Jurkat, Clone E6-1 (cell line): Measurements from ENCODE around the gene DHX15. TPM values are rescaled to one million over a fixed set of nuclear protein-coding genes. Genes with fewer than 3 reads are reported as not detected.

Experiments used
- DNase-seq: peaks from one replicate; pipeline ENCODE4 v3.0.0-alpha.2; 2011; ENCODE audit warnings: low read depth, low spot score
- H3K4me3 ChIP-seq: 2 replicates; pipeline ENCODE4 v1.5.1; 2011; ENCODE audit warnings: mild to moderate bottlenecking, low read length, control low read depth, moderate library complexity
- polyA plus RNA-seq: library from polyadenylated mRNA; unstranded; fragments of >200 nt; gene quantifications from one replicate; pipeline ENCODE4 v1.2.1, GENCODE V29; 2012; ENCODE audit warnings: missing spikeins; ENCODE audit not compliant: insufficient read length, insufficient read depth

The DHX15 gene
- polyA plus RNA-seq = 201 TPM

DNA sequence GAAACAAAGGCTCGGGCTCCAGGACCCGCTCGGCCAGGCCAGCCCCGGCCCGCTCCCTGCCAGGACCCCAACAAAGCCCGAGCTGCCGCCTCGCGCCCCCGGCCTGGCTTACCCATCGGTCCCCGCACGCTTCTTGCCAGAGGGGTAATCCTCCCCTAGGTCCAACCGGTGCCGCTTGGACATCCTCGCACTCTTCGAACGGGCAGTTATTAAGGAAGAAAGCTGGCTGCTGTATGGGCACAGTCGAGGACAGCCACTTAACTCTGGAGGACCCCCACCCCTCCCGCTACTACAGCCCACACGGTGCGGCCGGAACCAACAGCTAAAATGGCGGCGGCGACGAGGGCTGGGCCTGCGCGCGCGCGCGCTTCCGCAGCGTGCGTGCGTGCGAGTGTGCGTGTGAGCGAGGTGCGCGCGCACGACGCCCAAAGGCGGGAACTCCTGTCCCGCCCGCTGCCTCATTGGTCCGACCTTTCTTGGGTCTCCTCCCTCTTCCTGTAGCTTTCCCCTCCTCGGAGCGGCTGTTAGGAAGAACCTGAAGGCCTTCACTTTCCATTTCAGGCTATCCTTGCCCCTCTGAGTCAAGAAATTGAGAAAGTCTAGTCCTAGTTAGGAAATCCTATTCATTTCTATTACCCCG lies at the start of gene DHX15:
TSS of gene DHX15 (minus strand) at position 344 of the 640 bp plus-strand sequence. CDS start at position 183, 161 bp downstream.
- peak; percentile 94 for DNase-seq
- peak within 1 kb of the TSS; percentile 92 for H3K4me3 ChIP-seq

DNA sequence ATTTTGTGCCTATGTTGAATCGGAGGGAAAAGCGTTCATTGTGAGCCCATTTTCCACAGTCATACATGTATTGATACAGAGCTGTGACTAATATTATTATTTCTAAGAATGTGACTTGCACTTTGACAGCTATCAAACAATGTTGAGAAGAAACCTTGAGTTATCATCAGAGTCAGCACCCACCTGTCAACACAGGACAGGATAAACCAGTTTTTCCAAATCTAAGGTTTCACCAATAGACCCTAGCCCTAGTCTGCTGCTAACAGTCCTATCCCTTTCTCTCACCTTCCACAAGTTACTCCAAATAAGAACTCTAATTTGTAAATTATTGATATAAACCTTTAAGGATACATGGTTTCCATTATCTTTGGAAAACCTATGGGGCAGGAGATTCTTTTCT lies 47.7 kb upstream of the DHX15 start:
- no peak overlapping the region for H3K4me3 ChIP-seq
- no peak for DNase-seq

DNA sequence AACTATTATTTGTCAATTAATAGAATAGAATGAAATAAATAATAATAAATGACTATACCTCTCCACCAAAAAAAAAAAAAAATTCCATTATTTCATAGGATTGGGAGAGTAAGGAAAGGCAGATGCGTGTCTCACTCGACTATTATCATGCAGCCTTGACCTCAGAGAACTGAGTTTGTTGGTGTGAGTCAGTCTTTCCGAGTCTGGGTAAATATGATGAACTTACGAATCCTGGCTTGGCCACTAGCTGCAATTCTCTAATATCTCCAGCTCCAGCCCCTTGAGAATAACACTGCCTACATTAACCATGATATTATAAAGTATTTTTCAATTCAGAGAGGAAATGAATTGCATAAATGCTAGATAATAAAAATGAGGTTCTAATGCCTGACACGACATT lies 46.6 kb upstream of the DHX15 start:
- DNase-seq = no peak
- H3K4me3 ChIP-seq = no peak overlapping the region

DNA sequence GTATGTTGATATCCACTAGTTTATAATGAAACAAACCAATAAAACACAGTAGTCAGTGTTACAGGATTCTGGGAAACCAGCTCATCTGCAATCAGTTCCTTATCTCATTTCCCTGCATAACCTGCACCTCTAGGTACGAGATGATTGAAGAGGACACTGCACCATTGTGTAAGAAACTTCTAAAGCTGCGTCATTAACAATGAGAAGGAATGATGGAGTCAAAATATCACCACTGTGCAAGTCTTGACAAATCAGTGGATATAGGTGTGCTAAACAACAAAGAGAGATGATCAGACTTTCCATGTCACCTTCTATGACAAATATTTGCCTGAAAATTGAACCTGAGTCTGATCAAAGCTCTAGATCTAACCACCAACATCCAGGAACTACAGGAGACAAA lies 40.7 kb upstream of the DHX15 start:
- no peak for DNase-seq
- H3K4me3 ChIP-seq = no peak overlapping the region

DNA sequence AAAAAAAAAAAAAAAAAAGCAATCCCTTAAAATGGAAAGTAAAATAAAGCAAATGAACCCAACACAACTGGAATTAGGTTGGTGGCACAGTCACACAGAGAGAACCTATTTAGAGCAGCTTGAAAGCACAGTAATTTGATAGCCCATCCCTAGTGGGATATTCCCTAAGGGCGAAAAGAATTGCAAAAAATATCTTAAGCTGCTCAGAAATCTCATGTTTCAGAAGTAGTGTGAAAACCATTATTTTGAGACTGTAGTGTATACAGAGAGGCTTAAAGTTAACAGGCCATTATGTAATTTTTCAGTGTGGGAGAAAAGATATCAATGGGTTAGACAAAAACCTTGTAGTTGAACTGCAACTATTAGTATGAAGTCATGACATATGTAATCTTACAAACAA lies 40.0 kb upstream of the DHX15 start:
- DNase-seq = no peak
- H3K4me3 ChIP-seq = no peak overlapping the region

DNA sequence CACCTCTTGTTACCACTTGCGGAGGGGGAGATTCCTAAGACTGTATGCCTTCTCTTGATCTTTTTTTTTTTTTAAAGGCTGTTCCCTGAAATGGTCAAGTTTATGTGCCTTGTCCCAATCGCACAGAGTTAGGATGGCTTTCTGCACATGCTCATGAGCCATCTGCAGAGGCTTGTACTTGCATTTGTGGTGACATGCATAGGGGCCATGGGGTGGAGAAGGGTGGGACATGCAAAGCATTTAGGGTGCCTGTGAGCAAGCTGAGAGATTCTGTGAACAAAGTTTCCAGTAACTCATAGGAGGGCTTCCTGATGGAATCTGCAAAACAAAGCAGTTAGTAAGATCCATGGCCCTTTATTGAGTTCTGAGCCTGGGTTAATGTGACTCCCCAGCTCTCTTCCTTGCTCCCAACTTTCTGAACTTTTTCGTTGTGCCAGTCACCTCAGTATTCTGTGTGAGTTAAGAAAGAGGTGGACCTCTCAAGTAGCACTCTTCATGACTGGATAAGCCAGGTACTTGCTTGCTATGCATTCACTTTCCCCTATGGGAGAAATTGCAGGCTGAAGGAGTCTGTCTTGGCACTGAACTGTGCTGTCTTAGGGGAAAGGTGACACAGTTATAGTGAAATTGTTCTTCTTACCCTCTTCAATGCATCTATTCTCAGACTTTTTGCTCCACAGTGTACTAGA lies 37.9 kb upstream of the DHX15 start:
- no peak overlapping the region for H3K4me3 ChIP-seq

DNA sequence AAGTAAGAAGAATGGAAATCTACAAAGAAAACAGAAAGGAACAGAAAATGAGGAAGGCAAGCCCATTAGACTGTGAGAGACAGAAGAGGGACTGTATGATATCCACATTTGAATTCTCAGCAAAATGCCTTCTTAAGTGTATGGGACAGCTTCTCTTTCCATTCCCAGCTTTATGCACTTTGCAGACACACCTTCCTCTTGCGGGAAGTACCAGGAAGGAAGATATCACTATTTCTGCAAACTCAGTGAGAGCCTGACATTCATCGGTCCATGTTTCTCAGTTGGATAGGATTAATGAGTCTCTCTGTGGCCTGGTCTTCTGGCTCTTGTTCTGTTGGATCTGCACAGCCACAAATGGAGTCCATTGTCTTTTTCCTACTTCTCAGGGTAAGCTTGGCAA lies 31.6 kb upstream of the DHX15 start:
- no peak for DNase-seq
- no peak overlapping the region for H3K4me3 ChIP-seq

More for the DNA sequence above, 37.9 kb upstream of the DHX15 start:
- no peak for DNase-seq

DNA sequence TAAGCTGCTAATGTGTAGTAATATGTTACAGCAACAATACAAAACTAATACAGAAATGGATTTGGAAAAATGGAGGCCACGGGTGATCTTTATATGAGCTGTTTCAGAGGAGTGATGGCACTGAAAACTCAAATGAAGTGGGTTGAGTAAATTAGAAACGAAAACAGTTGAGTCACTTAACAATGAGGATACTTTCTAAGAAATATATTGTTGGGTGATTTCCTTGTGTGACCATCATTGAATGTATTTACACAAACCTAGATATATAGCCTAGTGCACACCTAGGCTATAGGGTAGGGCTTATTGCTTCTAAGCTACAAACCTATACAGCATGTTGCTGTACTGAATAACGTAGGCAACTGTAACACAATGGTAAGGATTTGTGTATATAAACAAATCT lies 30.5 kb upstream of the DHX15 start:
- no peak overlapping the region for H3K4me3 ChIP-seq
- no peak for DNase-seq

DNA sequence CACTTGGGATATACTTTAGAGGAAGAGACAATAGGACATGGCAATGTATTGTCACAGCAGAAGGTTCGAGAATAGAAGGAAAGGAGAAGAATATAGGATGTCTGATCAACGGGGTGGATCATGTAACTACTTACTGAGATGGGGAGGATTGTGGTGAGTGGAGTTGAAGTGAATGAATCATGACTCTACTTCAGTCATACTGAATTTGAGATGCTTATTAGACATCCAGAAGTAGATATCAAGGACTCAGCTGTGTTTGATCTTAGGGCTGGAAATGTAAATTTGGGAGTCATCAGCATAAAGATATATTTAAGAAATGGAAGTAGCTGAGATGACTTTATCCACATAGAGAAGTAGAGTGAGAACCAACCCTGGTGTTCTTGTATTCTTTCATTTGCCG lies 29.1 kb upstream of the DHX15 start:
- no peak for DNase-seq
- no peak overlapping the region for H3K4me3 ChIP-seq

DNA sequence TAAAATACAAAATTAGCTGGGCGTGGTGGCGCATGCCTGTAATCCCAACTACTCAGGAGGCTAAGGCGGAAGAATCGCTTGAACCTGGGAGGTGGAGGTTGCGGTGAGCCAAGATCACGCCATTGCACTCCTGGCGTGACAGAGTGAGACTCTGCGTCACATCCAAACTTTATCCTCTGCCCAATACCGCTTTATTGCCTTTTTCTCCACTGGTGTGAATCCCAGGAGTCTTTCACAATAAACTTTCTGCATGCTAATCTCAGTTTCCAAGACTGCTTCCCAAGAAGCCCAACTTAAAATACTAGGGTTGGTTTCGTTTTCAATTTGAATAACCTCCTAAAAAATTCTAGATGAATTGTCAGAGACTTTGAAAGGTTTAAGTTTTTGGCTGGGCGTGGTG lies 27.2 kb upstream of the DHX15 start:
- DNase-seq = no peak
- H3K4me3 ChIP-seq = no peak overlapping the region

DNA sequence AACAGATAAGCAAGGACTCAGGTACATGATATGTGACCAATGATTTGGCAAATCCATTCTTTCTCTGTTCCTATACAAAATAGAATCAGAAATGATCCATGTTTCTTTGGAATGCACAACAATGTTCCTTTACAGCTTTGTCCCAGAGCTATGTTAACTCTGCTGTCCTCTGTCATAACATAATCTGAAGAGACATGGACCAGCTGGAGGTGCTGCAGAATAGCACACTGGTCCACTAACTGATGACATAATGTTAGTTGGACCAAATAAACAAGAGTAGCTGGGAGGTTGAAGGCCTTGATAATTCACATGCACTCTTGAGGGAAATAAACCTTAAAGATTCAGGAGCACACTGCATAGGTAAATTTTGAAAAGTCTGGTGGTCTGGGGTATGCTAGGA lies 23.0 kb upstream of the DHX15 start:
- DNase-seq = no peak

DNA sequence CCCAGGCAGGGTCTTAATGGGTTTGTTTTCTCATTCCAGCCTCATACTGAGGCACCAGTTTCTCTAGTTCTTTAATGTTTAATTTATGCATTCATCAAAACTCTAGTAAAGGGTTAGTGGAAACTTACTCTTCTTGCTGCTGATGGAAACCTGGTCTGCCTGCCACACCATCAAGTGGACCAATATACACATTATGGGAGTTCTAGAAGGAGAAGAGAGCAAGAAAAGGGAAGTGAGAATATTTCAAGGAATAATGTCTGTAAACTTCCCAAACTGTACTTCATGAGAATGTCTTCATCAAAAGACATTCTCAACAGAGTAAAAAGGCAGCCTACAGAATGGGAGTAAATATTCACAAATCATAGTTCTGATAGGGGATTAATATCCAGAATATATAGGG lies 20.9 kb upstream of the DHX15 start:
- DNase-seq = no peak

More for the DNA sequence above, 23.0 kb upstream of the DHX15 start:
- H3K4me3 ChIP-seq = no peak overlapping the region

DNA sequence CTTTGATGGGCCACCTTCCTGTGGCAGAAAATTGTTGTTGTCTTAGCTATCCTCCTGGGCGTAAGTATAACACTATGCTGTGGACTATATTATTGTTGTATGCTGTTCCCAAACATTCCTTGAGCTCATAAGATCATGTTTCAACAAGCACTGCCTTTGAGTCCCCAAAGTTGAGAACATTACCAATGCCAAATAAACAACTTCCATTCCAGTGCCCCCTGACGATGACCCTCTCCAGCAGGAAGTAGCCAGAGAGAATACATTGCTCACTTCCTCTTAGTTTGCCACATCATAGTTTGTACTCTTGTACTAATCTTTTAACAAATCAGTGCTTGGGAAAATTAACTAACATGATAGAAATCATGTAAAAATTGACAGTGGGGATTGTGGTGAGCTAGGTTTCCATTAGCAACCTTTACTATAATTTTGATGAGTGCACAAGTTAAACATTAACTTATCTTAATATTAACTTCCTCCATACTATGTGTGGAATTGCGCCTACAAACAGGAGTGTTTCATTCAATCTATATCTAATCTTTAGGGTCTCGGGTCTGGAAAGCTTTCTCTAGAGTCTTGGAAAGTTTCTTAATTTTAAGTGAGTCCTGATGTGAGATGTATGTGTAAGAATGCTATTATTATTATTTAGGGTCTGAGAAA lies 20.3 kb upstream of the DHX15 start:
- no peak for DNase-seq
- H3K4me3 ChIP-seq = no peak overlapping the region

More for the DNA sequence above, 20.9 kb upstream of the DHX15 start:
- no peak overlapping the region for H3K4me3 ChIP-seq

DNA sequence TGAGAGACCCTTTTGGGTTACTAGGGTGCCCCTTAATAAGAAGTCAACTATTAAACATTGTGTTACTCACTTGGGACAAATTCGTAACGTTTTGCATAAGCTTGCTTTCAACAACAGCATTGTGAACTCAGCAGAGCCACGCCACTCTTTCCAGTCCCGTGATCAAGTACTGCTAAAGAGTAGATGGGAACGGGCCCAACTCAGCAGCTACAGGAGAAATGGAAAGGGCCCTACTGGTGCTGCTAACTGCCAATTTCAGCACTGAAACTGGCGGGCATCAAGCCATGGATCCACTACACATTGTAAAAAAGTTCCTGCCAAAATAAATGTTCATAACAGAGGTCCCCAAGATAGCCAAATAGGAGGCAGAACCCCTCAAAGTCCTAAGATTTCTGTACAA lies 19.0 kb upstream of the DHX15 start:
- no peak overlapping the region for H3K4me3 ChIP-seq
- DNase-seq = no peak

DNA sequence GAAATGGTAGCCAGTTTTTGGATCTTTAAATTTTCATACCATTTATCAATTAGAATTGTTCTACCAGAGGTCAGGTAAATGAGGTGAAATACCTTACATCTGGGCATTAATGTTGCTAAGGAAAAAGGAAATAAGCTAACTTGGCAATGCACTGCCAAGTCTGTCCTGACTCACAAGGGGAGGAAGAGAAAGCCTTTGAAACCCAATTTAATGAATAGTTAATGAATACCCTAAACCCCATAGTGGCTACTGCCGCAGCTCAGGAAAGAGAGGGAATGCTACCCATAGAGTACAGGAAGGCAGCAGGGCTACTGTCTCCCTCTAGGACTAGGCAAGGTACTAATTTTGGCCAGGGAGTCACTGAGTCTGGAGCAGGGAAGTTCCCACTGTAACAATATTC lies 16.8 kb upstream of the DHX15 start:
- no peak overlapping the region for H3K4me3 ChIP-seq
- DNase-seq = no peak

DNA sequence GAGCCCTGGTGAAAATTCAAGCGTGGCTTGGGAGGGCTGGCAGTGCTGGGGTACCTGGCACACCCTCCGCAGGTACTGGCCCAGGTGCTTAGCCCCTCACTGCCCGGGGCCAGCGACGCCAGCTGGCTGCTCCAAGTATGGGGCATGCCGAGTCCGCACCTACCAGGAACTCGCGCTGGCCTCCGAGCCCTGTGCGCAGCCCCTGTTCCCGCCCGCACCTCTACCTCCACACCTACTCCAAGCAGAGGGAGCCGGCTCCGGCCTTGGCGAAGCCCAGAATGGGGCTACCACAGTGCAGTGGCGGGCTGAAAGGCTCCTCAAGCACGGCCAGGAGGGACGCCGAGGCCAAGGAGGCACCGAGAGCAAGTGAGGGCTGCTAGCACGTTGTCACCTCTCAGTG lies 14.9 kb upstream of the DHX15 start:
- no peak for DNase-seq
- no peak overlapping the region for H3K4me3 ChIP-seq

DNA sequence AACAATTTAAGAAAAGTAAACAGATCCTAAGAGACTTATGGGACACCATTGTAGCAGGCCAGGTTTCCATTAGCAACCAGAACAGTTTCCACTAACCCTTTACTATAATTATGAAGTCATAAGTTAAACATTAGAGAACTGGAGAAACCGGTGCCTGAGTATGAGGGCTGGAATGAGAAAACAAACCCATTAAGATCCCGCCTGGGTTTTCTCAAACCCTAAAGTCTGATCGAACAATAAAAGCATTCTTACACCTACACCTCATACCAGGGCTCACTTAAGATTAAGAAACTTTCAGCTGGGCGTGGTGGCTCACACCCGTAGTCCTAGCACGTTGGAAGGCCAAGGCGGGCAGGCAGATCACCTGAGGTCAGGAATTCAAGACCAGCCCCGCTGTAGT lies 13.7 kb upstream of the DHX15 start:
- no peak overlapping the region for H3K4me3 ChIP-seq
- DNase-seq = no peak

DNA sequence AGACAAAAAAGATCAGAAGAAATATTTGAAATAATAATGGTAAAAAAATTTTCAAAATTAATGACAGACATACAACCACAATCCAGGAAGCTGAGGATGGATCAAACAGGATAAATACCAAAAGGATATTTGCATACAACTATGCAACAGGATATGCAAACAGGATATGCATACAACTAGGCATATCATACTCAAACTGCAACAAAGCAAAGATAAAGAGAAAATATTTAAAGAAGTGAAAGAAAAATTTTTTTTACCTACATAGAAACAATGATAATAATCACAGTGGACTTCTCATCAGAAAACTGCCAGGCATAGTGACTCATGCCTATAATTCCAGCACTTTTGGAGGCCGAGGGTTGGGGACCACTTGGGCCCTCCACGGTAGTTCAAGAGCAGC lies 11.3 kb upstream of the DHX15 start:
- no peak overlapping the region for H3K4me3 ChIP-seq
- DNase-seq = no peak

DNA sequence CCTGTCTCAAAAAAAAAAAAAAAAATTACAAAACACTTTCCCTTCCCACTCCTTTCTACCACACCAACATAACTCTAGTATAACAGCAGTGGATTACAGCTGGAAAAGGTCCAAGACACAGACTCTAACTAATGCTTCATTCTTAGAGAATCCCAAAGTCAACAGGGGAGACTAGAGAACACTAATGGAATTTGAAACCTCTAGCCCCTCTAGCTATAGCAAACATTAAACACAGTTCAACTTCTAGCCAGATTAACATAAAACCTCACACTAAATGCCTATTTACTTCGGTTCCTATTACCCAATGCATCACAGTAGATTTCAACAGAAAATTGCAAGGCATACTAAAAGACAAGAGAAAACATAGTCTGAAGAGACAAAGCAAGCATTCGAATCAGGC lies 10.5 kb upstream of the DHX15 start:
- DNase-seq = no peak
- H3K4me3 ChIP-seq = no peak overlapping the region

DNA sequence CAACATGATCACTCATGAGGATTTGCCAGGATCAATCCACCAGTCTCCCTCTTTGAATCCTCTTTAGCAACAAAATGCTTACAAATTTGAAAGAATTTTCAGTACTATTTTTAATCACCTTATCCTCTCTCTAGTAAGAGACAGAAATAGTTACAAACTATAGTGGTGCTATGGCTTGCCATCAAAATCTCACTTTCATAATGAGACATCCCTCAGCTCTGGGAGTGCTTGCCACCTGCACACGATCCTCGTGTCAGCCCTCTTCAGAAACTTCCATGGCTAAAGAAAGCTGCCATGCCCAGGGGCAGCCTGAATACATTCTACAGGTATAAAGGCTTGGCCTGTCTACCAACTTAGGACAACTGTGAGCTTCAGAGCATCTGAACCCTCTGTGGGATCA lies 5.1 kb upstream of the DHX15 start:
- DNase-seq = no peak
- no peak overlapping the region for H3K4me3 ChIP-seq
